ENCODE measurements around the gene SH3RF3.

DNA sequence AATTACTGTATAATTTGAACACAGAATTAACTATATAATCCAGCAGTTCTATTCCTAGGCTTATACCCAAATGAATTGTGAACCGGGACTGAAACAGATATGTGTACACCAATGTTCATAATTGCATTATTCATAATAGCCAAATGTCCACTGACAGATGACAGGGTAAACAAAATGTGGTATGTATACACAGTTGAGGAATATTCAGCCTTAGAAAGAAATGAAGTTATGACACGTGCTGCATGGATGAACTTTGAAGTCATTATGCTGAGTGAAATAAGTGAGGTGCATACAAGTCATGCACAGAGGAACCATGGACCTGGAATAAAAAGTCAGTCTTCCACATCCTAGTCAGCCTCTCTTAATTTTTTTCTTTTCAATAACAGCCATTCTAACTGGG is 91.9 kb downstream of the SH3RF3 start:
- TF ChIP-seq SP1 (CRISPR knock-in tag; conservative IDR thresholded peaks at IDR 0.05) = no peak
- TF ChIP-seq, protein P1, sequence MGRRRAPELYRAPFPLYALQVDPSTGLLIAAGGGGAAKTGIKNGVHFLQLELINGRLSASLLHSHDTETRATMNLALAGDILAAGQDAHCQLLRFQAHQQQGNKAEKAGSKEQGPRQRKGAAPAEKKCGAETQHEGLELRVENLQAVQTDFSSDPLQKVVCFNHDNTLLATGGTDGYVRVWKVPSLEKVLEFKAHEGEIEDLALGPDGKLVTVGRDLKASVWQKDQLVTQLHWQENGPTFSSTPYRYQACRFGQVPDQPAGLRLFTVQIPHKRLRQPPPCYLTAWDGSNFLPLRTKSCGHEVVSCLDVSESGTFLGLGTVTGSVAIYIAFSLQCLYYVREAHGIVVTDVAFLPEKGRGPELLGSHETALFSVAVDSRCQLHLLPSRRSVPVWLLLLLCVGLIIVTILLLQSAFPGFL (CRISPR knock-in tag; IDR thresholded peaks at IDR 0.05; ENCODE audit: borderline replicate concordance) = no peak
- TF ChIP-seq, protein P2, sequence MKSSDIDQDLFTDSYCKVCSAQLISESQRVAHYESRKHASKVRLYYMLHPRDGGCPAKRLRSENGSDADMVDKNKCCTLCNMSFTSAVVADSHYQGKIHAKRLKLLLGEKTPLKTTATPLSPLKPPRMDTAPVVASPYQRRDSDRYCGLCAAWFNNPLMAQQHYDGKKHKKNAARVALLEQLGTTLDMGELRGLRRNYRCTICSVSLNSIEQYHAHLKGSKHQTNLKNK (CRISPR knock-in tag; IDR thresholded peaks at IDR 0.05) = no peak
- TF ChIP-seq, protein P3, sequence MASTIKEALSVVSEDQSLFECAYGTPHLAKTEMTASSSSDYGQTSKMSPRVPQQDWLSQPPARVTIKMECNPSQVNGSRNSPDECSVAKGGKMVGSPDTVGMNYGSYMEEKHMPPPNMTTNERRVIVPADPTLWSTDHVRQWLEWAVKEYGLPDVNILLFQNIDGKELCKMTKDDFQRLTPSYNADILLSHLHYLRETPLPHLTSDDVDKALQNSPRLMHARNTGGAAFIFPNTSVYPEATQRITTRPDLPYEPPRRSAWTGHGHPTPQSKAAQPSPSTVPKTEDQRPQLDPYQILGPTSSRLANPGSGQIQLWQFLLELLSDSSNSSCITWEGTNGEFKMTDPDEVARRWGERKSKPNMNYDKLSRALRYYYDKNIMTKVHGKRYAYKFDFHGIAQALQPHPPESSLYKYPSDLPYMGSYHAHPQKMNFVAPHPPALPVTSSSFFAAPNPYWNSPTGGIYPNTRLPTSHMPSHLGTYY (CRISPR knock-in tag; IDR thresholded peaks at IDR 0.05) = no peak
- TF ChIP-seq, protein P4, sequence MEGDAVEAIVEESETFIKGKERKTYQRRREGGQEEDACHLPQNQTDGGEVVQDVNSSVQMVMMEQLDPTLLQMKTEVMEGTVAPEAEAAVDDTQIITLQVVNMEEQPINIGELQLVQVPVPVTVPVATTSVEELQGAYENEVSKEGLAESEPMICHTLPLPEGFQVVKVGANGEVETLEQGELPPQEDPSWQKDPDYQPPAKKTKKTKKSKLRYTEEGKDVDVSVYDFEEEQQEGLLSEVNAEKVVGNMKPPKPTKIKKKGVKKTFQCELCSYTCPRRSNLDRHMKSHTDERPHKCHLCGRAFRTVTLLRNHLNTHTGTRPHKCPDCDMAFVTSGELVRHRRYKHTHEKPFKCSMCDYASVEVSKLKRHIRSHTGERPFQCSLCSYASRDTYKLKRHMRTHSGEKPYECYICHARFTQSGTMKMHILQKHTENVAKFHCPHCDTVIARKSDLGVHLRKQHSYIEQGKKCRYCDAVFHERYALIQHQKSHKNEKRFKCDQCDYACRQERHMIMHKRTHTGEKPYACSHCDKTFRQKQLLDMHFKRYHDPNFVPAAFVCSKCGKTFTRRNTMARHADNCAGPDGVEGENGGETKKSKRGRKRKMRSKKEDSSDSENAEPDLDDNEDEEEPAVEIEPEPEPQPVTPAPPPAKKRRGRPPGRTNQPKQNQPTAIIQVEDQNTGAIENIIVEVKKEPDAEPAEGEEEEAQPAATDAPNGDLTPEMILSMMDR (IDR thresholded peaks at IDR 0.05) = no peak

Measured in WTC11 (cell line).